ENCODE results near the gene CACHD1.

DNA sequence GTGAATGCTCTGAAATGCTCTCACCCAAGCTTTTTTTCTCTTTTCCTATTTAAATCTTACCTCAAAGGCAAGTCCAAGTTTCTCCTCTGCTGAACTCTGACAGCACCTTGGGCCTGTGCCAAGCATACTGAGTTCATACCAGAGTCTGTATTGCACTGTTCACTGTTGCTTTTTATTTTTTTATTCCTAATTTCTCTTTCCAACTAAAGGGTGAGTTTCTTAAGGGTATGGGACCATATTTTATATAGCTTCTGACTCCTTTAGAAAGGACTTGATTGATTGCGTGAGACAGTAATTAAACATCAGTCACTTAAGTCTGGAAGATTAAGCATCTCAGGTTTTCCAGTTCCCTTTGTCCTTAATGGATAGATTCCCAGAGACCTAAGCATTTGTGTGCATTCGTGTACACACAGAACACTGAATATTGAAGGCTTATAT lies 69.9 kb downstream of the CACHD1 start:
- TF ChIP-seq, protein P1, sequence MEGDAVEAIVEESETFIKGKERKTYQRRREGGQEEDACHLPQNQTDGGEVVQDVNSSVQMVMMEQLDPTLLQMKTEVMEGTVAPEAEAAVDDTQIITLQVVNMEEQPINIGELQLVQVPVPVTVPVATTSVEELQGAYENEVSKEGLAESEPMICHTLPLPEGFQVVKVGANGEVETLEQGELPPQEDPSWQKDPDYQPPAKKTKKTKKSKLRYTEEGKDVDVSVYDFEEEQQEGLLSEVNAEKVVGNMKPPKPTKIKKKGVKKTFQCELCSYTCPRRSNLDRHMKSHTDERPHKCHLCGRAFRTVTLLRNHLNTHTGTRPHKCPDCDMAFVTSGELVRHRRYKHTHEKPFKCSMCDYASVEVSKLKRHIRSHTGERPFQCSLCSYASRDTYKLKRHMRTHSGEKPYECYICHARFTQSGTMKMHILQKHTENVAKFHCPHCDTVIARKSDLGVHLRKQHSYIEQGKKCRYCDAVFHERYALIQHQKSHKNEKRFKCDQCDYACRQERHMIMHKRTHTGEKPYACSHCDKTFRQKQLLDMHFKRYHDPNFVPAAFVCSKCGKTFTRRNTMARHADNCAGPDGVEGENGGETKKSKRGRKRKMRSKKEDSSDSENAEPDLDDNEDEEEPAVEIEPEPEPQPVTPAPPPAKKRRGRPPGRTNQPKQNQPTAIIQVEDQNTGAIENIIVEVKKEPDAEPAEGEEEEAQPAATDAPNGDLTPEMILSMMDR (IDR thresholded peaks at IDR 0.05; ENCODE audit: insufficient read depth, low read length, poor library complexity, severe bottlenecking) = no peak
- no peak for TF ChIP-seq EZH2phosphoT487 (conservative IDR thresholded peaks at IDR 0.05; ENCODE audit: low read length)

Measured in SU-DHL-6 (cell line).